NCI-H1105 (cell line): Measurements from ENCODE around the gene SLC24A3.

Source experiments
- DNase-seq: peaks from one replicate; lab custom pipeline; 2025; lab: John Stamatoyannopoulos, UW

Gene SLC24A3

DNA sequence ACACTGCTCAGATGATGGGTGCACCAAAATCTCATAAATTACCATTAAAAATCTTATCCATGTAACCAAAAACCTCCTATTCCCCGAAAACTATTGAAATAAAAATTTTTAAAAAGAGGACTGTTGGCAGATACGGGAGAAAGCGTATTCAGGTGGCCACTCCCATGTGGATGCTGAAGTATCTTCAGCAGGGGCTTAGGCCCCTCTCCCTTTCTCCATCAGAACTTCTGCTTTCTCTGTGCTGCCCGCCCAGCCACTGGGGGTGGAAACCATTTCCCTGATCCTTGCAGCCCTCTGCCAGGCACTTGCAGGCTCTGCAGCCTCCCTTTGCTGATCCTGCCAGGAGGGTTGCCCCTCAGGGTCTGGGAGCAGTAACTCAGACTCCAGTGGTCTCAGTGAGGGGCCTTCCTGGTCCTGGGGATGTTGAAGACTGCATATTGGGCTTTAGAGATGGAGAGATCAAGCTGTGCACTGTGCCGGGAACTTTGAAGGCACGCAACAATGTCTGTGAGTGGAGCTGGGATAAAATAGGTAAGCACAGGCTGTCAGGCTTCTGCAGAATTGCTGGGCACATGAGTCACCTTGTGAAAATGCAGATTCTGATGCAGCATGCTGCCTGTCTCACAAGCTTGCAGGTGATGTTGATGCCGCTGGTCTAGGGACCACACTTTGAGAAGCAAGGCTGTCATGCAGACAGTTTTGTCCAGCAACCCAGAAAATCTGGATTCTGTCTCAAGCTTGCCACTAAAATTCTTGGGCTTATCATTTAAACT is 59.6 kb downstream of the SLC24A3 start:
- no peak for DNase-seq

DNA sequence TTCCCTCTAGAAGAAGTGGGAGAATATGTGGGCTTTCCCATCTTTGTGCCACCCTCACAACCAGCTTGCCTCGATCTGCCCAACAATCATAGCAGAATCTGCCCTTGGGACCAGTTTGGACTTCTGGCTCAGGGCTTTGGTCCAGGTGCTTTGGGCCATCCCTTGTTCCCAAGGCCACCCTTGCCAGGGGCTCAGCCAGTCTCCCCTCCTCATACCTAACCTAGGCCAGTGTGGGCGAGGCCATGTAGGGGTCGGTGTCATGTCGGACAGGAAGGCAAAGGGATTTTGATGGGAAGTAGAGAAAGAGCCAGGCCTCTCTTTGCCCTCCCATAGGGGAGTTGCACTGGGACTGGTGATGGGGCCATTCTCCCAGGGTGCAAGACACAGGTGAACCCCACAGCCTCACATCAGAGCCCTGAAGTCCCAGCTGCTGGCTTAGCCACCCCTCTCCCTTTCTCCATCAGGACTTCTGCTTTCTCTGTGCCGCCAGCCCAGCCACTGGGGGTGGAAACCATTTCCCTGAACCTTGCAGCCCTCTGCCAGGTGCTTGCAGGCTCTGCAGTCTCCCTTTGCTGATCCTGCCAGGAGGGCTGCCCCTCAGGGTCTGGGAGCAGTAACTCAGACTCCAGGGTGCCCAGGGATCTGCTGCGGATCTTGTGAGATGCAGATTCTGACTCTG is 60.7 kb downstream of the SLC24A3 start:
- DNase-seq = no peak

DNA sequence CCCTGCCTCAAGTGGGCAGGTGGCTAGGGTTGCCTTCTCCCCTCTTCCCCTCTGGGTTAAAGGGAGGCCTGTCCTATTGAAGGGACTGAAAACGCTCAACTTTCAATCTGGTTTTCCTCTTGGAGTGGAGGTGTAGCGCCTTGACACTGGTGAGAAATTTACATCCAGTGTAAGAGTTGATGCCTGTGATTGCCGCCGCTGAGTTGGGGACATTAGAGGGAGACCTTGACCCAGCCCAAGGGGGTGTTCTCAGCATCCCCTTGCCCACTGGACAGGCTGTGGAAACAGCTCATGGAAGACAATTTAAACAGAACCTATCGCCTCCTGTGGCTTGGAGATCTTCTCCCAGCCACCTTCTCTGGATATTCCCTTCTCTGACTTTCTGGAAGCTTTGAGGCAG is 61.6 kb downstream of the SLC24A3 start:
- no peak for DNase-seq

DNA sequence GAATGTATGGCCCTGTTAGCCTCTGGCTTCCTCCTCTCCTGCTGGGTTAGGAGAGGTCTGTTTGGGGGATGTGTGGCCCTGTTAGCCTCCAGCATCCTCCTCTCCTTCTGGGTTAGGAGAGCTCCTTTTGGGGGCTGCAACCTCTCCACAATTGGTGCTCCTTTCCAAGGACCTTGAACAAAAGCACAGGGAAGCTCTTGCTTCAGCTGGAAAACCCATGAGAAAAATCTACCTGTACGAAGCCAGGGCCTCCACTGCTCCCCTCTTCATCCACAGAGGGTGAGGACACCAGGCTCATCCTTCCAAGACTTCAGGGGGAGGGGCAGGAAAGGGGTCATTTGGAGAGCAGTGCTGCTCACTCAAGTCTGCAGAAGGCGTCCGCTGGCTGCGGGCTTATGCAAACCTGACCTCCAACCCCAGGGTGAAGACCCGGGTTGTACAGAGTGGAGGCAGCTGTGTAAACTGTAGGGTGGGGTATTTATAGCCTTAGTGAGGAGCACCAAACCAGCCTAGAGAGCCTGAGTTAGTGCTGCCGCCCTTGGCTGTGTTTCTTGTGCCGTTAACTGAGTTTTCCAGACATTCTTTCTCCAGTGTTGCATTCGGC is 62.1 kb downstream of the SLC24A3 start:
- DNase-seq = no peak

DNA sequence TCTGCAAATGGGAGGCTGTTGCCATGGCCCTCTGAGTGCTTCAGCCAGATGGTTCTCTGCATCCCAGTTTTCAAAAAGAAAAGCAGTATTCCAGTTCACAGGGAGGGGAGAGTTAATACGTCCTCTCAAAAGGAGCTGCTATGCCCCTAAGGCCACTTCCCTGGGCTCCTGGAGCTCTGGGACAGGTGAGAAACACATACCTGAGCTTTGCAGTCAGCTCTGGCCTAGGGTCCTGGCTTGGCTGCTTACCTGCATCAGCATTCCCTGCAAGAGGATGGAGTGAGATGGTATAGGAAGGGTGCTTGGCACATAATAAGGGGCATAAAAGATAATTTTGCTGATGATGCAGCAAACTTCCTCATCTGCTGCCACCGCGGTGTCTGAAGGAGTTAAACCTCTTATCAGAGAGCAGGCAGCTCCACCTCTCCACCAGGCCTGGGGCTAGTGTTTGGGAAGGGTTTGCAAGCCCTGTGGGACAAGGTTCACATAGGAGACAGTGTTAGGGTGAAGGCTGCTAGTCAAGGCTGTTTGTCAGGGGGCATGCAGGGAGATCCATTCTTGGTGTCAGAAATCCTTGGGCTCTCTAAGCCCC is 62.7 kb downstream of the SLC24A3 start:
- no peak for DNase-seq

DNA sequence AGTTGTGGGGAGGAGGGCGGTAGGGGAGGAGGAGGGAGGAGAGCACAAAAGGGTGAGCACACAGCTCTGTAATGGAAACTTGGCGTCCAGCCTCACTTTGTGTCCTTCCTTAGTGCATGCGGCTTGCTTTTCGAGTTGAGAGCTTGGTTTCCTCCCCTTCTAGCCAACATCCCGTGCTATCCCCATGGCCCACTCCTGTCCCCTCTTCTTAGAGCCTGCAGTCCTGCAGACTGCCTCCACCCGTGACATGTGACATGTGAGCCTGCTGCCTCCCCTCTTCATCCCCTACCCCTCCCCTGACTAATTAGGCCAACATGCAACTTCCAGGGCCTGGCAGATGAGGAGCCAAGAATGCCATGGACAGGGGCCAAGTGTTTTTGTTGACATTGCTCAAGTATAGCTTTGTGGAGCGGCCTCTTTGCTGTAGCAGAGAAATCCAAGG is 63.2 kb downstream of the SLC24A3 start:
- DNase-seq = peak; percentile 93

DNA sequence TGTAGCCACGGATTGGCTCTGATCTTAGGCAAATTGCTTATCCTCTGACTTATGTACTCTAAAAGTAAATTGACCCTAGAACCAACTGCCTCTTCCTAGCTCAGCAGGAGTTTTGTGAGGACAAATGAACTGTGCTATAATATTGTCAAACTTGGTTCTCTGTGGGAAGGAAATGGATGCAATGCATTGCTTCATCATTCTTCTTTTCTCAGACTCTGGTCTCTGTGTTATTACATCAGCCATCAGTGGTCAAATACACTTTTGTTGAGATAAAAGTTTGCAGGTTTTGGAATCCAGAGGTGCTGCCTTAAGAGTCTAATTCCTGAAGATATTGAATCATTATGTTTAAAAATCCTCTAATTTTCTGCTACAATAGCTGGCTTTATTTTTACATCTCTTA is 64.9 kb downstream of the SLC24A3 start:
- DNase-seq = no peak

DNA sequence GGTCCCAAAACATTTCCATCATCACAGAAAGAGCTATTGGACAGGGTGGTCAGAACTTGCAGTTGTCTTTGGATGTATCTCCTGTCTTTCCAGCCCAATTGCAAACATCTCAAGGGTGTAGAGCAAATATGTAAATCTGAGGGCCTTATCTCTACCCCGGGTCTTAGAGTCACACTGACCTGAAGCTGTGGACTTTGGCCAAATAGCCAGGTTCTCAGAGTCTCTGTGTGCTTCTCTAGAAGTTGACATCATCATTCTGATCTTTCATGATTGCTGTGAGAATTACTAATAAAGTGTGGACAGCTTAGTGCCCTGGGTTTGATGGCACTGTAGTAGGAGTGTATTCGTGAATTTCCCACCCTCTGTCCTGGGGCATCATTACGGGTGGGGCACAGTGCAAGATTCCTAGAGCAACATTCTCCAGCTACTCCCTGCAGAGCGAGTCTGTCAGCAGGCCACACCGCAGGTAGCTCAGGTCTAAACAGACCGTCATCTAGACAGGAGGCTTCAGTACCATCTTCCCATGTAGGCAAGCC is 71.1 kb downstream of the SLC24A3 start:
- DNase-seq = no peak

DNA sequence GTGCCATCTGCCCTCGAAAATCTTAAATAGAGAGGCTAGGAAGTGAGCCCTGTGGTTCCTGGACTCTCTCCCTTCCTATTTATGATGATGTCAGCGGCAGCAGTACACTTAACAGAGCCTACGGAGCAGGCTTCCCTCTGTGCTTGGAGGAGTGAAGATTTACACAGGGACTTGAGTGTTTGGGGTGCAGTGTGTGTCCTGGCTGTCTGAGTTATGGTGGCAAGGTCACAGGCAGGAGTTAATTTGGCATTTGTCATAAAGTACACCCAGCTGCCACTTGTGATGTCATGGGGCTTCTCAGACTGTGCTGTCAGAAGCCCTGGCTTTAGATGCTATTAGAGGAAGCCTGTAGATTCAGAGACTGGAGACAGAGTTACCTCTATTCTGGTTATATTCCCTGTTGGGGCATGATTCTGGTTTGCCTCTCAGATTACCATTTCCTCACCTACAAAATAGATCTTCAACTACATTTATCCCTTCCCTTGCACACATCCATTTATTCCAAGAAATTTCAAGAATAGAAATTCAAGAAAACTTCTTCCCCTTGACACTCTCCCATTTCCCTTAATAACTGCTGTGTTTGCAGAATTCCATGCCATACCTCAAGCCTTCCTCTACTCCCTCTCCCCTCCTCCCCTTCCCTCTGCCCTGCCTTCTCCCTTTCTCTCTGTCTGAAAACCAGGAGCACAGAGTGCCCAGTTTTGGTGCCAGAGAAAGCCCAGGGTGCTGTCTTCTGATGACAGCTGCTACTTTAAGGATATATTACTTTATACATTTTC is 72.1 kb downstream of the SLC24A3 start:
- no peak for DNase-seq

DNA sequence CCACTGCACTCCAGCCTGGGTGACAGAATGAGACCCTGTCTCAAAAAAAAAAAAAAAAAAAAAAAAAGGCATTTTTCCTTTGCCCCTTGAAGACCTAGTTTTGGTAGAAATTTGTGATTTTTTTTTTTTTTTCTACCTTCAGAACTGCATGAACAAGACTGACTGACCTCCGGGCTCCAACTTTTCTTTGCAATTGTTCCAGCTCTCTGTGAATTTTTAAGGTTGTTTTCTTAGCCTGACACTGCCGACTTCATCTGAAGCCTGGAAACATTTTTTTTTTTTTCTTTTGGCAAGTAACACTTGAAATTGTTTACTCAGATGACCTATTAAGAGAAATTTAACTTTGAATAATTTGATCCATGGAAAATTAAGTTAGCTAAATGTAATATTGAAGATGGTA is 73.0 kb downstream of the SLC24A3 start:
- DNase-seq = no peak

DNA sequence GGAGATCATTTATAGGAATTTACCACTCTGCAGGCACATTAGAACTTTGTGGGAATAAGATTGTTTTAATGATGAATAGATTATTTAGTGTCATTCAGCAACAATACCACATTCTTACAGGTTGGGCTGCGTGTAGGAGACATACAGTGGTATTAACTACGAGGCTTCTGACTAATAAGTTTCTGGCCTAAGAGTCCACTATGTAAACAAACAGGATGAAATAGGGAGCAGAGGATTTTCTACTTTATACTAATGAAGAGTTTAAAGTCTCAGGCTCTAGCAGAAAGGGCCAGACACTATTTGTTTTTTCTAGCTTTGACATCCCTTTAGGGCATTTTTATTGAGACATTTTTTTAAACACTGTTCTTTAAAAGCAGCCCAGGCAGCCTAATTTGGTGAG is 75.6 kb downstream of the SLC24A3 start:
- no peak for DNase-seq

DNA sequence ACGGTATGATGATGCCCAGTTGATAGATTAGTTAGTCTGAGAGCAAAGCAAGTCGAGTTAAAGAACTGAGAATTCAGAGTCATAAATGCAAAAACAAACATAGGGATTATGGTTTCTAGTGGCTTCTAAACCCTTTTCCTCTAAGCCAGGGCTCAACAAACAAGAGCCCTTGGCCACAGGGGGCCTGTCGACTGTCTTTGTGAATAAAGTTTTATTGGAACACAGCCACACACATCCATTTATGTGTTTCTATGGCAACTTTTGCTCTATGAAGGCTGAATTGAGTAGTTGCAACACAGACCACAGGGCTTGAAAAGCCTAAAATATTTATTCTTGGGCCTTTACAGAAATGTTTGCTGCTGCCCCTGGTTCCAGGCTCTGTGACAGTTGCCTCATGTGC is 76.2 kb downstream of the SLC24A3 start:
- no peak for DNase-seq

DNA sequence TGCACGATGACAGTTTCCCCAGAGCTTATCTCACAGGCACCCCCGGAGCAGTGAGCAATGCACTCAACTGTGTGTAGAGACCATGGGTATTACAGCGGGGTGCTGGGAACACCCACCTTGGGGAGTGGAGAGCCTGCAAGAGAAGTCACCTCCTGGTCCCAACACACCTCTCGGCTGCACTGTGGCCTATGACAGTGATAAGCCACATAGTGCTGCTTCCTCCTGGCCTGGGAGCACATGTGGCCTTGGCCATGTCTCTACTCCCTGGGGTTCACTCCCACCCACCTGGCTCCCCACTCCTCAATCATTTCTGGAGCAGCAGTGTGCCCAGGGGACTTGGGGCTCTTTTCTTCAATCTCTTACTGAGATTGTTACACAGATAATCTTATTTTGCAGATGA is 77.0 kb downstream of the SLC24A3 start:
- DNase-seq = no peak

DNA sequence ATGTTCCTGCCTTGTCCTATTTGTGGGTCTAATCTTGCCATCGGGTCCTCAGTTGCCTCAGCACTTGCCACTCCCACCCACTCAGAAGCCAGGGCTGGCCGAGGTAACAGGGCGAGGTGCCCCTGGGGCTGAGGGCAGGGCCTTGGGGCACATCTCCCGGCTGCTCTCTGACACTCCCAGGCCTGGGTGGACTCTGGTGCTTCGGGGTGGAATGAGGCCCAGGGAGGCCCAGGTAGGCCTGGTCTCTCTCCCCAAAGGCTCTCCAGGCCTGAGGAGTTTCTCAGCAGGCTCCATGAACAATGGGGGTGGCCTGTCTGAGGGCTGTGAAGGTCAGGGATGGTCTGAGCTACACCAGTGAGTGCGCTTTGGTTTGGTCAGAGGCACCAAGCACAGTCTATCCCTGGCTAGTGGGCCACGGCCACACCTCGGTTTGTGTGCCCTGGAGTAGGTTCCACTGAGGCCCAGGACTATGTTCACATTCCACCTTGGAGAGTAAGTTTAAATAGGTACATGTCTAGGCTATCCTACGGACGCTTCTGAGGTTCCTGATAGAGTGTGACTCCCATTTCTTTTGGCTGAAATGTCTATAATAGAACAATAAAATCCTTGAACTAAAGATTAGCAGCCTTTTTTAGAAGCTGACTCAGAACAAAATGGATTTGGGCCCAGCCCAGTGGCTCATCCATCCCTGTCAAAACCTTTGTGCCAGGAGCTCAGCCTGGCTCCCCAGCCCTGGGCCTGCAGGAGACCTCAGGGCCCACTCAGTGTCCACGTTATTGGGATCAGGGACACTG is 78.8 kb downstream of the SLC24A3 start:
- no peak for DNase-seq

DNA sequence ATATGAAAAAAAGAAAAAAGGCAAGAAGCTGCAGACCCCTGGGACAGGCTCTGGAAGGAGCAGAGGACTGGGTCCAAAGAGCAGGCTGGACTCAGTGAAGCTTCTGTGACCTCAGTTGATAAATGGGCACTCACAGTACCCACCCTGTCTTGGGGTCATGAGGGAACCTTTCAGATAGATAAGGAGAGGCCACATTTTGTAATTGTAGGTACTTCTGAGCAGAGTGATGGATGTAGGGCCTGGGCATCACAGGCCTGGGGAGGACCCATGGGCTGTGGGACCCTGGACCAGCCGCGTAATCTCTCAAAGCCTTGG is 79.3 kb downstream of the SLC24A3 start:
- DNase-seq = no peak

DNA sequence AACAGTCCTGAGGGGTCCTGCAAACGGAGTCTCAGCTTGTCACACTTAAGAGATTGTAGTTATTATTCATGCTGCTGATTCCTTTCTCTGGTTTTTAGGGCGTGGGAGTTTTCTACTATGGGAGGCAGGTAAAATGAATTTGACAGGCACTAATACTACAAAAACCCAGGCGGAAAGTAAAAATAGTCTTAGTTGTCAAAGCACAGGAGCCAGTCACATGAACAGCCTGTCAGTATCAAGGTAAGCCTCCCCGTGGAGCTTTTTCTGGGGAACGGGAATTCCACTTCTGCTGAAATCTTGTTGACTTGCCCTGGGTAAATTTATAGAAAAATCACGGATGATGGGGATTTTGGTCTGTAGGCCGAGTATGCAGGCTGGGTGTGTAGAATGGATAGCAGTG is 79.8 kb downstream of the SLC24A3 start:
- no peak for DNase-seq

DNA sequence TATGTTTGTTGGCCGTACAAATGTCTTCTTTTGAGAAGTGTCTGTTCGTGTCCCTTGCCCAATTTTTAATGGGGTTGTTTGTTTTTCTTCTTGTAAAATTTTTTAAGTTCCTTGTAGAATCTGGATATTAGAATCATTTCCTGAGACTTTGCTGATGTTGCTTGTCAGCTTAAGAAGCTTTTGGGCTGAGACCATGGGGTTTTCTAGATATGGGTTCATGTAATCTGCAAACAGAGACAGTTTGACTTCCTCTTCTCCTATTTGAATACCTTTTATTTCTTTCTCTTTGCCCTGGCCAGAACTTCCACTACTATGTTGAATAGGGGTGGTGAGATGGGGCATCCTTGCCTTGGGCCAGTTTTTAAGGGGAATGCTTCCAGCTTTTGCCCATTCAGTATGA is 82.6 kb downstream of the SLC24A3 start:
- no peak for DNase-seq

DNA sequence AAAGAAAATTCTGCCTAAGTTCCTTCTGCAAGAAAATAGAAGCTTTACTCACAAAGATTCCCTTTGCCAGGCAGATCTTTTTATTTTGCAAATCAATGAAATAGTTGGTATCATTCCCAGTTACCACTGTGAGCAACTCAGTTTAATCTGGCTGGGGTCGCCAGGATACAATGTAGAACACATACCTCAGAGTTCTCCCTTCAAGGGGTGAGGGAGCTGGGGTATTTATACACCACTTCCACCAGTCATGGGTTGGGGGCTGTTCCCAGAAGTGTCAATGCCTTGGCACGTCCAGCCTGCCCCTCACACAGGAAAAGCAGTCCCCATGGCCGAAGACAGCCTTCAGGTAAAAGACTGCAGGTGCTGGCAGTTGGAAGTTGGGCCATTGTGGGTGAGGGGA is 86.2 kb downstream of the SLC24A3 start:
- no peak for DNase-seq

DNA sequence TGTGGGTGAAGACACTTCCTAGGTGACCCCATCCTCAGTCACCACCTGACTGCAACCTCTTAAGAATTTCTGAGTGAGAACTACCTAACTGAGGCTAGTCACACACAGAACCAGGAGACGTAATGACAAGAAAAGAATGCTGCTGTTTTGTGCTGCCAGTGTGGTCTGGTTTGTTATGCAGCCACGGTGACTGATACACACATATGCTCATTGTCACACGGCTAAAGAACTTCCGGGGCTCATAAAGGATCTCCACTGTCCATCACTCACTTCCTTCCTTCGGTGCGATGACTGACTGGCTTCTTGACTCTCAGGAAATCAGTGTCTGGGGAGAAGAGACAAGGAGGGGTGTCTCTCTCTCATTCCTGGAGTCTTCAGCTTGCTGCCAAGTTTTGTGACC is 88.0 kb downstream of the SLC24A3 start:
- DNase-seq = no peak

DNA sequence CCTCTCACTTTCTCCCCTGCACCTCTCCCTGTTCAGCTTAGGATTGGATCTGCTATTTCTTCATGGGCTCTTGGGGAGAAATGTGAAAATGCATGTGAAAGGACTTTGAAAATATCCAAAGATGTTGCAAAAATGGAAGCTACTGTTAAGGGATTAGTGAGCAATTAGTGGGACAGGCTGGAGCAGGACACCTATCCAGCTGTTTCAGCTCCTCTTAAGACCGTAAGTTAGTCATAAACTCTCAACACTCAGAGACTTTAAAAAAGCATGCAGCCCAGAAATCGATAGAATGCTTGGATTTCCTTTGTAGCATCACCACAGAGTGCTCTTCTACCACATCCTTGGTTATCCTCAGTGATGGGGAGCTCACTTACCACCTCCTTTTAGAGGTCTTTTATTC is 88.7 kb downstream of the SLC24A3 start:
- no peak for DNase-seq

DNA sequence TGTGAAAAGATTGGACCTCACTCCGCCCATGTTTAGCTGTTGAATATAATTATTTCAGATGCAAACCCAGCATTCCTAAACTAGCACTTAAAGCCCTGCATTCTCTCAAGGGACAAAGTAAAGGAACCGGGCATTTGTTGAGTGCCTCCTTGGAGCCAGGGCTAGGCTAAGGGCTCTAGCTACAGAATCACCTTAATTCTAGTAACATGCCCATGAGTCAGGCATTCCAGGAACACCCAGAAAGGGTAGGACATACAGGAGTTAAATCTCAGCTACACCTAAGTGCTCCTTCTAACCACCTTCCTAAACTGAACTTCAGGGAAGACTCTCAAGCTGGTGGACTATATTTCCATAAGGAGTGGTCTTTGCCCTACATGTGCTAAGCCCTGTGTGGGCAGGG is 89.4 kb downstream of the SLC24A3 start:
- DNase-seq = no peak
